EH (cell line): ENCODE measurements around the gene GRM7.

Experiments
- DNase-seq: peaks from one replicate; pipeline ENCODE4 v3.0.0-alpha.2; 2015; ENCODE audit warnings: low read depth

Gene GRM7

GRCh38 chr3:7241584-7242302 is 380.8 kb downstream of the GRM7 start:
- DNase-seq, result no peak

GRCh38 chr3:7242303-7242635 is 381.4 kb downstream of the GRM7 start:
- DNase-seq, result no peak

GRCh38 chr3:7249493-7250076 is 388.7 kb downstream of the GRM7 start:
- no peak for DNase-seq

- no peak for DNase-seq
Observed at GRCh38 chr3:7254251-7254650, 393.3 kb downstream of the GRM7 start.

- no peak for DNase-seq
Observed at GRCh38 chr3:7260975-7261374, 400.1 kb downstream of the GRM7 start.

GRCh38 chr3:7263347-7264195 is 402.7 kb downstream of the GRM7 start:
- no peak for DNase-seq

- DNase-seq, result no peak
Observed at GRCh38 chr3:7264196-7264526, 403.2 kb downstream of the GRM7 start.

GRCh38 chr3:7265736-7266135 is 404.8 kb downstream of the GRM7 start:
- no peak for DNase-seq

- DNase-seq, result no peak
Observed at GRCh38 chr3:7266551-7266950, 405.6 kb downstream of the GRM7 start.

- no peak for DNase-seq
Observed at GRCh38 chr3:7270731-7271130, 409.8 kb downstream of the GRM7 start.

GRCh38 chr3:7271631-7272030 is 410.7 kb downstream of the GRM7 start:
- DNase-seq, result no peak

- DNase-seq, result no peak
Observed at GRCh38 chr3:7272203-7272602, 411.3 kb downstream of the GRM7 start.

GRCh38 chr3:7275396-7275795 is 414.5 kb downstream of the GRM7 start:
- no peak for DNase-seq

- DNase-seq, result no peak
Observed at GRCh38 chr3:7280318-7280717, 419.4 kb downstream of the GRM7 start.

- DNase-seq, result no peak
Observed at GRCh38 chr3:7282988-7283387, 422.1 kb downstream of the GRM7 start.

- DNase-seq, result no peak
Observed at GRCh38 chr3:7285505-7285904, 424.6 kb downstream of the GRM7 start.

- DNase-seq, result no peak
Observed at GRCh38 chr3:7288133-7288532, 427.2 kb downstream of the GRM7 start.

GRCh38 chr3:7289121-7289520 is 428.2 kb downstream of the GRM7 start:
- no peak for DNase-seq

- DNase-seq, result no peak
Observed at GRCh38 chr3:7290077-7290825, 429.3 kb downstream of the GRM7 start.

GRCh38 chr3:7292362-7292761 is 431.4 kb downstream of the GRM7 start:
- no peak for DNase-seq

GRCh38 chr3:7293286-7293685 is 432.4 kb downstream of the GRM7 start:
- no peak for DNase-seq

GRCh38 chr3:7305561-7305960 is 444.6 kb downstream of the GRM7 start:
- no peak for DNase-seq

- no peak for DNase-seq
Observed at GRCh38 chr3:7306901-7307300, 446.0 kb downstream of the GRM7 start.
